HCT116 (cell line): ENCODE data around the gene NCAPG. TPM values are rescaled to one million over a fixed set of nuclear protein-coding genes. Genes with fewer than 3 reads are reported as not detected.

Experiments
- ATAC-seq: fragments of 200-7000 bp; cut with Tn5 transposase; 2 replicates; pipeline ENCODE4 v1.9.1; 2020; ENCODE audit warnings: mild to moderate bottlenecking, moderate library complexity
- BruUV-seq: library from RNA; stranded (reverse); fragments of 400-500 nt; replicated peaks from 2 replicates; lab custom pipeline; 2021; lab: Mats Ljungman, UMichigan
- CTCF ChIA-PET: fragments of 300-600 bp; sonication (Branson Sonifier 250); formaldehyde crosslinking; loops from one replicate; lab custom pipeline; 2021; ENCODE audit warnings: antibody characterized with exemption; lab: Charles Lee
- POLR2A ChIA-PET: fragments of 300-600, 350-600 bp; sonication (Branson Sonifier 250); formaldehyde crosslinking; loops from one replicate; lab custom pipeline; 2021; ENCODE audit warnings: antibody characterized with exemption; lab: Charles Lee
- RAD21 ChIA-PET, 2 experiments: fragments of 300-600 bp; sonication (Branson Sonifier 250); formaldehyde crosslinking; loops; one replicate each; lab custom pipeline; 2023; ENCODE audit warnings: low total read pairs in 2 of 2; ENCODE audit not compliant: uncharacterized antibody in 2 of 2, unreplicated experiment in 2 of 2, low non-redundant PET in 1 of 2; lab: Charles Lee
- DNase-seq: peaks from one replicate; pipeline ENCODE4 v3.0.0-alpha.2; 2010; ENCODE audit warnings: low read depth, low spot score
- H2AFZ ChIP-seq: fragments of 200-600 bp; shearing (Covaris generic), sonication (generic); 2 replicates; pipeline ENCODE4 v1.6.1; 2017; ENCODE audit warnings: low read depth, mixed run types, mixed read lengths, antibody characterized with exemption, low read length; ENCODE audit not compliant: poor library complexity, severe bottlenecking
- H3K27ac ChIP-seq: 2 replicates; pipeline ENCODE4 v1.5.1; 2012; ENCODE audit warnings: low read depth, low read length
- H3K27me3 ChIP-seq: fragments of 200-600 bp; sonication (generic); 2 replicates; pipeline ENCODE4 v1.6.1; 2016; ENCODE audit warnings: mixed run types, low read length, mixed read lengths; ENCODE audit not compliant: insufficient read depth
- H3K36me3 ChIP-seq, 2 experiments: fragments of 200-500 bp in 1 of 2; fragments of 200-600 bp in 1 of 2; sonication (Bioruptor generic) in 1 of 2; sonication (generic) in 1 of 2; 2 replicates each; pipeline versions ENCODE4 v1.5.1 to v1.6.1; 2014 to 2016; ENCODE audit warnings: low read length in 2 of 2, inconsistent platforms in 1 of 2, mixed read lengths in 1 of 2, mixed run types in 1 of 2; ENCODE audit not compliant: insufficient read depth in 2 of 2, control insufficient read depth in 1 of 2
- H3K4me1 ChIP-seq, 2 experiments: fragments of 200-600 bp in 1 of 2; sonication (generic) in 1 of 2; 2 replicates each; pipeline versions ENCODE4 v1.5.1 to v1.6.1; 2012 to 2017; ENCODE audit warnings: low read length in 2 of 2, inconsistent platforms in 1 of 2, mild to moderate bottlenecking in 1 of 2, mixed read lengths in 1 of 2, mixed run types in 1 of 2, moderate library complexity in 1 of 2; ENCODE audit not compliant: insufficient read depth in 2 of 2, control insufficient read depth in 1 of 2
- H3K4me2 ChIP-seq: fragments of 200-600 bp; sonication (generic); 2 replicates; pipeline ENCODE4 v1.6.1; 2017; ENCODE audit warnings: mixed run types, low read length, mixed read lengths
- H3K4me3 ChIP-seq, 2 experiments: fragments of 200-600 bp in 1 of 2; sonication (generic) in 1 of 2; replicated peaks in 1 of 2; 2 replicates each; pipeline ENCODE4 v1.5.1; 2011 to 2016; ENCODE audit warnings: low read length in 2 of 2, control low read depth in 1 of 2, low read depth in 1 of 2, mild to moderate bottlenecking in 1 of 2, mixed read lengths in 1 of 2, mixed run types in 1 of 2
- H3K79me2 ChIP-seq: fragments of 200-600 bp; sonication (generic); 2 replicates; pipeline ENCODE4 v1.6.1; 2017; ENCODE audit warnings: mild to moderate bottlenecking, mixed run types, low read length, moderate library complexity, mixed read lengths; ENCODE audit not compliant: insufficient read depth
- H3K9ac ChIP-seq: fragments of 200-600 bp; sonication (generic); 2 replicates; pipeline ENCODE4 v1.6.1; 2016; ENCODE audit warnings: low read length, mixed read lengths
- H3K9me2 ChIP-seq: fragments of 200-600 bp; sonication (generic), shearing (Covaris generic); 2 replicates; pipeline ENCODE4 v1.6.1; 2017; ENCODE audit warnings: mixed run types, mild to moderate bottlenecking, moderate library complexity; ENCODE audit not compliant: insufficient read depth
- H3K9me3 ChIP-seq, 2 experiments: fragments of 200-500 bp in 1 of 2; fragments of 200-600 bp in 1 of 2; sonication (Bioruptor generic) in 1 of 2; sonication (generic) in 1 of 2; 2 replicates each; pipeline ENCODE4 v1.6.1; 2014 to 2017; ENCODE audit warnings: low read length in 2 of 2, mixed read lengths in 2 of 2, inconsistent platforms in 1 of 2, low read depth in 1 of 2, mild to moderate bottlenecking in 1 of 2, mixed run types in 1 of 2, moderate library complexity in 1 of 2; ENCODE audit not compliant: control insufficient read depth in 1 of 2, insufficient read depth in 1 of 2
- H4K20me1 ChIP-seq: fragments of 200-600 bp; sonication (generic), shearing (Covaris generic); 2 replicates; pipeline ENCODE4 v1.6.1; 2017; ENCODE audit warnings: mixed run types, mild to moderate bottlenecking, moderate library complexity; ENCODE audit not compliant: insufficient read depth
- CBX3 ChIP-seq: IDR thresholded peaks from 2 replicates; pipeline ENCODE4 v1.6.1; 2012; ENCODE audit warnings: low read depth
- CTCF ChIP-seq, 3 experiments: fragments of 200-600 bp in 1 of 3; sonication (generic) in 1 of 3; IDR thresholded peaks in 2 of 3; conservative IDR thresholded peaks in 1 of 3; 2 replicates each; pipeline ENCODE4 v1.5.1; 2012 to 2017; ENCODE audit warnings: low read depth in 2 of 3, low read length in 2 of 3, antibody characterized with exemption in 1 of 3, borderline replicate concordance in 1 of 3, control low read depth in 1 of 3, mild to moderate bottlenecking in 1 of 3, mixed read lengths in 1 of 3, mixed run types in 1 of 3, moderate library complexity in 1 of 3; ENCODE audit not compliant: insufficient read depth in 1 of 3
- EGR1 ChIP-seq: IDR thresholded peaks from 2 replicates; pipeline ENCODE4 v1.6.1; 2012; ENCODE audit warnings: low read depth
- ELF1 ChIP-seq: IDR thresholded peaks from 2 replicates; pipeline ENCODE4 v1.6.1; 2012; ENCODE audit warnings: low read depth, borderline replicate concordance
- JUND ChIP-seq: IDR thresholded peaks from 2 replicates; pipeline ENCODE4 v1.6.1; 2012
- MAX ChIP-seq: IDR thresholded peaks from 2 replicates; pipeline ENCODE4 v1.6.1; 2012
- REST ChIP-seq: IDR thresholded peaks from 2 replicates; pipeline ENCODE4 v1.6.1; 2012; ENCODE audit warnings: low read depth
- SRF ChIP-seq: IDR thresholded peaks from 2 replicates; pipeline ENCODE4 v1.6.1; 2012; ENCODE audit warnings: low read depth
- YY1 ChIP-seq: IDR thresholded peaks from 2 replicates; pipeline ENCODE4 v1.6.1; 2011; ENCODE audit warnings: low read length, low read depth, moderate library complexity, mild to moderate bottlenecking; ENCODE audit not compliant: insufficient replicate concordance; ENCODE audit errors: extremely low read depth
- intact Hi-C: fragments of 100-400 bp; cut with micrococcal nuclease; formaldehyde crosslinking; loops from 2 replicates; pipeline ENCODE4 v1.10.0; 2022
- total RNA-seq: library from RNA; stranded (reverse); gene quantifications from one replicate; pipeline ENCODE4 v1.2.1, GENCODE V29; 2021; ENCODE audit not compliant: unreplicated experiment

NCAPG gene
- total RNA-seq, 1 experiment from 2014 or later: 79.4 TPM

- H3K4me2 ChIP-seq: no peak within 1 kb of the TSS
- H2AFZ ChIP-seq: no peak within 1 kb of the TSS
- TF ChIP-seq EGR1 (no peak), REST (no peak), CBX3 (no peak), MAX (no peak), SRF (no peak), ELF1 (no peak), JUND (no peak), YY1 (no peak), CTCF (IDR thresholded peaks at IDR 0.05 in 2 of 3, conservative IDR thresholded peaks at IDR 0.05 in 1 of 3; ENCODE audit: borderline replicate concordance in 1 of 3, insufficient read depth in 1 of 3, low read depth in 2 of 3, low read length in 2 of 3) (no peak)
- POLR2A ChIA-PET: no interaction called here
- H4K20me1 ChIP-seq: no peaks in the 10 kb centered on the region
- DNase-seq (no peak), ATAC-seq (no peak)
- no peak within 1 kb of the TSS for H3K27ac ChIP-seq
- no peak within 1 kb of the TSS for H3K4me3 ChIP-seq
- no peaks in the 10 kb centered on the region for H3K36me3 ChIP-seq
- H3K4me1 ChIP-seq: no peaks in the 10 kb centered on the region
- CTCF ChIA-PET: no interaction called here
- intact Hi-C loops: no loop called here
- BruUV-seq: no TSS peak
- H3K27me3 ChIP-seq: no peaks in the 10 kb centered on the region
- RAD21 ChIA-PET: no interaction called here
- no peaks in the 10 kb centered on the region for H3K9me3 ChIP-seq
- H3K79me2 ChIP-seq: no peaks in the 10 kb centered on the region
- no peak within 1 kb of the TSS for H3K9ac ChIP-seq
- no peaks in the 10 kb centered on the region for H3K9me2 ChIP-seq
Measured at GRCh38 chr4:17781300-17782287, 29.2 kb upstream of the NCAPG start, which contains the start of gene FAM184B. Gene FAM184B (minus strand): TSS chr4:17781621. CDS start chr4:17781299, 322 bp downstream.
